Activated CD4-positive, alpha-beta T cell treated with anti-CD3 and anti-CD28 coated beads for 4 hours (primary cell): ENCODE results near the gene ZNF662.
"Not testable (repeated sequence)": the region's sequence is repeated elsewhere in the genome, so short reads cannot be mapped to it uniquely, and the experiment has no call there.

ENCODE experiments used
- DNase-seq, 2 donors: peaks; one replicate each; pipeline ENCODE4 v3.0.0-alpha.2; 2020

The ZNF662 gene

DNA sequence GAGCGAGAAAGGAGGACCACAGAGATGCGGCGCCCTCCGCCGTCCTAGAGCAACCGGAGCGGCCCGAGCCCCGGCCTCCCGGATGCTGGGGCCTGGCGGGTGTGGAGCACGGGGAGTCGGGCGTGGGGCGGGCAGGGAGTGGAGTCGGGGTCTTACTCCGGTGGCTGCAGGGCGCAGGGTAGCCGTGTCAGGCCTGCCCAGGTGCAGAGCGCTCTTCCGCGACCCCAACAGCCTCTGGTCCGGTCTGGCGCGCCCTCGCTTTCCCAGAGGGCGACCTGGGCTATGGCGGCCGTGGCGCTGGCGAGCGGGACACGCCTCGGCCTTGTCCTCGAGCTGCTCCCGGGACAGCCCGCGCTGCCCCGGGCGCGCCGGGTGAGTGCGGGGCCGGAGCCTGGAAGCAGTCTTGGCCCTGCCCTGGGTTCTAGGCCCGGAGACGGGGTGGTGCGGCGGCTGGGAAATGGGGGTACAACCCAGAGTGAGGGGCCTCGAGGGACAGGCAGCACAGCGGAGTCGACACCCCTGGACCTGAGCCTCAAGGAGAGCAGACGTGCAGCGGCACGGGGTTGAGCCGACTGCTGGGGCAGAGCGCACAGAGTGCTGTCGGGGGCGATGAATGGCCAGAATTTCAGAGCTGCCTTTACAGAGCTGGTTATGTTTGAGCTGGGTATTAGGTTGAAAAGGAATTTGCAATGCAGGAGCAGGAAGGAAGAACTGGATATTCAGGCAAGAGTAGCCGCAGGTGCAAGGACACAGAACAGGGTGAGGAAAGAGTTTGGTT lies at the start of gene ZNF662:
Gene ZNF662, plus strand, starts transcription at position 73 of the 778 bp plus-strand sequence. CDS start 1,973 bp downstream, outside the sequence.
- no peak for DNase-seq

DNA sequence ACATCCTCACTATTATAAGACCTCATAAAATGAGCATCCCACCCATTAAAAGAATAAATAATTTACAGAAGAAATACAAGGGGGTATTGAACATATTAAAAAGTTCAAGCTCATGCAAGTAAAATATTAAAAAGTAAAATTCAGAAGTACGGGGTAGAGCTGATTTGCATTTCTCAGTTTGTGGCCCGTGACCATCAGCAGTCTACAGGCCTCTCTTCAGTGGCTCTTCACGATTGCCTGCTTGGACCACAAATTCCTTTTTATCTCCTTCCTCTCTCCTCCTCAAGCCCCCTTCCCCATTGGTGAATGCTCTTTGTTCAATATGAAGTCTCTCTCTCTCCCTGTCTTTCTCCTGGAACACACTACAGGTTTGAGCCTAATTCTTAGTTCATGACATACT lies 49.4 kb upstream of the ZNF662 start:
- DNase-seq: no peak

DNA sequence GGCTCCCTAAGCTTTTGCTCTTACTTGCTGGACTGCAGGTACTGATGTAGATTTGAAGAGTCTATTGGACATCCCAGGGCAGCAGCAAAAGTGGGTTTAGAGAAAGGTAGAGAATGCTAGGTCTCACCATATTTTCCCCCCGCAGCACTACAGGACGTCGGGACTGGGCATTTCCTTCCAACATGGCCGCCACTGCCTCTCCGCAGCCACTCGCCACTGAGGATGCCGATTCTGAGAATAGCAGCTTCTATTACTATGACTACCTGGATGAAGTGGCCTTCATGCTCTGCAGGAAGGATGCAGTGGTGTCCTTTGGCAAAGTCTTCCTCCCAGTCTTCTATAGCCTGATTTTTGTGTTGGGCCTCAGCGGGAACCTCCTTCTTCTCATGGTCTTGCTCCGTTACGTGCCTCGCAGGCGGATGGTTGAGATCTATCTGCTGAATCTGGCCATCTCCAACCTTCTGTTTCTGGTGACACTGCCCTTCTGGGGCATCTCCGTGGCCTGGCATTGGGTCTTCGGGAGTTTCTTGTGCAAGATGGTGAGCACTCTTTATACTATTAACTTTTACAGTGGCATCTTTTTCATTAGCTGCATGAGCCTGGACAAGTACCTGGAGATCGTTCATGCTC lies 41.5 kb upstream of the ZNF662 start:
- DNase-seq: no peak

DNA sequence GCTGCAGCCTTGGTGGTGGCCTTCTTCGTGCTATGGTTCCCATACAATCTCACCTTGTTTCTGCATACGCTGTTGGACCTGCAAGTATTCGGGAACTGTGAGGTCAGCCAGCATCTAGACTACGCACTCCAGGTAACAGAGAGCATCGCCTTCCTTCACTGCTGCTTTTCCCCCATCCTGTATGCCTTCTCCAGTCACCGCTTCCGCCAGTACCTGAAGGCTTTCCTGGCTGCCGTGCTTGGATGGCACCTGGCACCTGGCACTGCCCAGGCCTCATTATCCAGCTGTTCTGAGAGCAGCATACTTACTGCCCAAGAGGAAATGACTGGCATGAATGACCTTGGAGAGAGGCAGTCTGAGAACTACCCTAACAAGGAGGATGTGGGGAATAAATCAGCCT lies 40.7 kb upstream of the ZNF662 start:
- no peak for DNase-seq

DNA sequence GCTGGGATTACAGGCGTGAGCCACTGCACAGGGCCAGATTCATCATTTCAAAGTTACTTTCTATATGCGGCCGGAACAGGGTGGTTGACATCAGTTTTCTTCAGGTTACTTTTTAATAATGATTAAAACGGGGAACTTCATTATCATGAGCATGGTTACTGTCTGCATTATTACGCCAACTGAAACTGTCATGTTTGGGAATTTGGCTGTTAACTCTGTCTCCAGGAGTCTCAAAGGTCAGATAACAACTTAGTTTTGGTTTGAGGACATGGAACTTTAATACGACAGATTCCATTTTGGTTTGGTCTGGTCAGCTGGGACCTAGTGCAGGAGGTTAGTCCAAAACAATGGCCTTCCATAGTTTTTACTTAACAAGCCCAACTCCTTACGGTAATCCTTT lies 38.8 kb upstream of the ZNF662 start:
- DNase-seq: no peak

DNA sequence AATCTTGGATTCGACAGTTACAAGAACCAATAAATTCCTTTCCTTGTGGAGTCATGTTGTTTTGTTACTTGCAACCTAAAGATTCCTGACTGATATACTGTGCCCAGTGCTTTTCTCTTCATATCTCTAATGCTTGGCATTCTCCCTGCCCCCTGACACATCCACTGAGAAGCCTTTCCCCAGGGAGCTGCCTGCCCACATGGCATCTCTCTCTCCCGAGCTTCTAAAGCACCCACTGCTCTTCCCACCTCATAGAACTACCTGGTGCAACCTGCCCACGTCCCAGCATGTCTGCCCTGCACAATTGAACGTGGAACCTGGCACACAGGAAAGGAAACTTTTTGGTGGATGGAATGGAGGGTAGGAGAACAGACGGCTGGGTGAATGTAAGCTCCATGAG lies 37.1 kb upstream of the ZNF662 start:
- no peak for DNase-seq

DNA sequence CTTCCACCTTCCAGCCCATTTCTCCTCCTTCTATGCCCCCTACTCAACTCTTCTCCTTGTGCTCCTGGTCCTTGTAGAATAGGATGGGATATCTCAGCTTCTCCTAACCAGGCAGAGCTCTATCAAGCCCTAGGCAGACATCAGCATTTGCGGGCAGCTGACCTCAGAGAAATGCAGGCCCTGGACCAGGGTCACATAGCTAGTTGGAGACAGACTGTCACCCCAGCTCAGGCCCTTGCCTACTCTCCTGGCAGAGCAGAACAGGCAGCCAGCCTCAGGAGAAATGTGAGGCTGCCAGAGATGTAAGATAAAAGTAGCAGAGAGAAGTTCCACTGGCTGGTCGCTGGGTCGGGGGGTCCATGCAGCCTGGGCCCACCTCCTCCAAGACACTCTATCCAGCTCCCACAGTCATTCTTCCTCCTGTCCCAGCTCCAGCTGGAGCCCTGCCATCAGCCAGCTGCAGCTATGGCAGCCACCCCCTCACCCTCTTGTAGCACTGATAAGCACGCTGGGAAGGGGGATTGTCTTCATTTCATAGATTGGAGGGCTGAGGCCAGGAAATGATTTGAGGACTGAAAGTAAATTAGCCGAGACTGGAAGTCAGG lies 34.2 kb upstream of the ZNF662 start:
- no peak for DNase-seq

DNA sequence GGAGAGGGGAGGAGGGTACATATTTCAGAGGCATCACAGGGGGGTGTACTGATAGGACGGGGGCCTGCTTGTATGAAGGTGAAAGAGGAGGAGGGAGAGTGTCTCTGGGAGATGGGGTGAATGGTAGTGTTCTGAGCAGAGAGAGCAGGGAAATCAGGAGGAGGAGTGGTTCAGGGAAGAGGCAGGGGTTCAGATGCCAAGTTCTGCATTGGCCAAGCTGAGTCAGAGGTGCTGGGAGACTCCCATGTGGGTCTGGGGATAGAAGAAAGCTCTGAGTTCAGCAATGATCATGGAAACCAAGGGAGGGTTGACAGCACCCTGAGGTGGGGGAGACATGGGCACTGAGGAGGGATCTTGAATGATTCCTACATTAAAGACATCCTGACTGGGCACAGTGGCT lies 33.2 kb upstream of the ZNF662 start:
- DNase-seq: no peak

DNA sequence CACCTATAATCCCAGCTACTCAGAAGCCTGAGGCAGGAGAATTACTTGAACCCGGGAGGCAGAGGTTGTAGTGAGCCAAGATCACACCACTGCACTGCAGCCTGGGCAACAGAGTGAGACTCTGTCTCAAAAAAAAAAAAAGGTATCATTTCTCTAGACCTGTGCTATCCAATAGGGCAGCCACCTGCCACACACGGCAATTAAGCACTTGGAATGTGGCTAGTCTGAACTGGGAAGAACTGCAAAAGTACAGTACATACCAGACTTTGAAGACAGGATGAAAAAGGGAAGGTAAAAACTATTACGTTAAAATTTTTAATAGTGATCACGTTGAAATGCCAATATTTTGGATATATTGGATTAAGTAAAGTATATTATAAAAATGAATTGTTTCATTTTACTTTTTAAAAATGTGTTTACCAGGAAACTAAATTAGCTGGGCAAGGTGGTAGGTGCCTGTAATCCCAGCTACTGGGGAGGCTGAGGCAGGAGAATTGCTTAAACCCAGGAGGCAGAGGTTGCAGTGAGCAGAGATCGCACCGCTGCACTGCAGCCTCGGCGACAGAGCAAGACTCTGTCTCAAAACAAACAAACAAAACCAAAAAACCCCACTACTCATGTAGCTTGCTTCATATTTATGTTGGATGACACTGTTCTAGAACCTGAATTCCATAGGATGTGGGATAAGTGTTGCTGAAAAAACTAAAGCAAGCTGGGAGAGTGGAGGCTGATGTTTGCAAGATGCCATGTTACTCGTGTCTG lies 32.5 kb upstream of the ZNF662 start:
- DNase-seq: no peak

DNA sequence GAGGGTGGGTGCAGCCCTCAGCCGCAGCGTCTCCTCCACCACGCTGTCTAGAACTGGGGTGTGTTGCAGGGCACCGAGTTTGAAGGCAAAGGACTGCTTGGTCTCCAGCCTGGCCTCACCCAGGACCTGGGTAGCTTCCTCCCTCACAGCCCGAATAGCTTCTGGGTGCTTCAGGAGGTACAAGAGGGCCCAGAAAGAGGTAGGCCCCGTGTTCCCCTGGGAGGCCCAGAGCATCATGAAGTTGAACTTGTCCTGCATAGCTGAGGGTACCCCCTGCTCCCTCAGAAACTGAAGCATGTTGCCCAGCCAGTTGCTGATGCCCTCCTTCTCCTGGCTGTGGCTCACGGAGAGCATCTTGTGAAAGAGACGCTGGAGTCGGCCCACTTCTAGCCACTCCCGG lies 31.2 kb upstream of the ZNF662 start:
- no peak for DNase-seq

DNA sequence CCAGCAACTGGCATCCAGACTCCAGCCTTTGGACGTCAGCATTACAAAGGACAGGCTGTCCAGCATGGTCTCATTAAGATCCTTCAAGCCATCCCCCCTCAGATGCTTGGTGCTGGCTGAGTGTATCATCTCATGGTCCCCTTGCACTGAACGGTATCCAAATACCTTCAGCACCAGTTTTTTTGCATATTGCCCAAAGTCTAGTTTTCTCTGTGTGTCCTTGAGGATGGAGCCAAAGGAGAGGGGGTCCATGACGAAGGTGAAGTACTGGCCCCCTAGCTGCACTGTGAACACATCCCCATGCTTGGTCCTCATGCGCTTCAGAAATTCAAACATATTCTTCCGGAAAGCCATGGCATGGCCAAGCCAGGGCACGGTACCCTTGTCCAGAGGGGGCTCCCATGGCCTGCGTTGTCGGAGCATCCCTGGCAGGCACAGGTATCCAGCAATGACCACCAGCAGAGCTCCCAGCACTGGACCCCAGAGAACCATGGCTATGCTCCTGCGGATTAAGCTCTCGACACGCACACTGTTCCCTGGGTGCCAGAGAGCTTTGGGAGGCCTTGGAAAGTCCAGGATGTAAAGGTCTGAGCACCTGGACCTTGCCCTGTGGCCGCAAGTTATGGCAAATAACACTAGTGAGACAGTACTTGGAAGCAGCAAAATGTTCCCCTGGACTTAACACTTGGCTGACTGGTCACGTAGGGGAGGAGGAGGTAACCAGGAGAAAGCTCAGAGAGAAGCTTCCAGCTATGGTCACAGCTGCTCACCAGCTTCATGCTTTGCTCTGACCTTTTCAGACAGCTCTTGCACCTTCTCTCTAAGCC lies 30.4 kb upstream of the ZNF662 start, which contains the start of gene CYP8B1:
Gene CYP8B1, minus strand, starts transcription at position 555 of the 827 bp plus-strand sequence. Its CDS starts 63 bp downstream, at position 492.
- DNase-seq: no peak

DNA sequence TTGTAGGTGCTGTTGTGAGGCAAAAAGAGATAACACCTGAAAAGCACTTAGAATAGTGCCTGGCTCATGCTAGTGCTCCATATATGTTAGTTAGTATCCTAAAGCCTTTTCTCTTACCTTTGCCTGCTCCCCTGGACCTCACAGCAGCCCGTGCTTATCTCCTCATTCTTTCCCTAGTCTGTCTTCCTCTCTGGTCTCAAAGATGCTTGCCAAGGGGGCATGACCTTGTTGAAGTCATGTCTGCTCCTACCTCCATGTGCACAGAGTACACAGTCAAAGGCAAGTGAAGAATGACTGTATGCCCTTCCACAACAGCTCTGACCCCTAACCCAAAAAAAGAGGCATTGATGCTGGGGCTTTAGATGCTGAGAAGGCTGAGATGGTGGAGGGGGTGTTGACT lies 29.5 kb upstream of the ZNF662 start:
- DNase-seq: no peak

DNA sequence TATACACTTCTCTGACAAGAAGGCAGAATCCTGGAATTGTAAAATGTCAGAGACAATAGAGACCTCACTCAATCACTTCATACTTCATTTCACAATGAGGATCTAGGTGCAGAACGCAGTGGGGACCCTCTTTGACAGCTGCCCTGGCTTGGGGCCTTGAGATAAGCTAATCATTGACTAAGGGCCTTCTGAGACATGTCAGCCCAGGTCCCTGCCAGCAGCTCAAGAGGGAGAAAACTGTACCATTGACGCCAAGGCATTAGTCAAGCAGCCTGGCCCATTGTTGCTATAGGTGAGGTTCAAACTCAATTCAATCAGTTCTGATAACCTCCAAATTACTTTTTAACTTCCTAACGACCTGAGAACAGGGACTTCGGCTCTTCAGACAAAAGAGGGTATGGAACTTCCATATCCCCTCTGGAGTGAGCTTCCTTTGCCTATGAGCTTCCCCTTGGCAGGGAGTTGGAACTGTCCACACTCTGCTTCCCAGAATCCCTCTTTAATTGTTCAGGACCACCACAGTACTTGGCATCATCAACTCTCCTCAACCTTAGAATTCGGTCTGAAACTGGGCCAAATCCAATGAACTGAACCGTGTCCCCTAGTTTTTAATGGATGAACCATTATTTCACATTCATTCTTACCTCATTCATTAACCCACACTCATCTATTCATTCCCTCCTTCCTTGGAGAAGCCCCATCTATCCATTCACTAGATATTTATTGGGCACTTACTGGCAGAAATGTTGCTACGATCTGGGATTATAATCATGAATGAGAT lies 28.8 kb upstream of the ZNF662 start:
- DNase-seq: no peak

DNA sequence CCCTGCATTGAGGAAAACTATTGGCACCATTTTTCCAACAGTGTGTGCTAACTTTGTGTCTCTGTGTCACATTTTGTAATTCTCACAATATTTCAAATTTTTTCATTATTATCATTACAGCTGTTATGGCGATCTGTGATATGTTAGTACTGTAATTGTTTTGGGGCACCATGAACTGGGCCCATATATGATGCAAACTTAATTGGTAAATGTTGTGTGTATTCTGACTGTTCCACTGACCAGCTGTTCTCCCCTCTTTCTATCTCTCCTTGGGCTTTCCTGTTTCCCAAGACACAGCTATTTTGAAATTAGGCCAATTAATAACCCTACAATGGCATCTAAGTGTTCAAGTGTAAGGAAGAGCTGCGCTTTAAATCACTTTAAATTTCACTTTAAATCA lies 28.1 kb upstream of the ZNF662 start:
- DNase-seq: no peak

DNA sequence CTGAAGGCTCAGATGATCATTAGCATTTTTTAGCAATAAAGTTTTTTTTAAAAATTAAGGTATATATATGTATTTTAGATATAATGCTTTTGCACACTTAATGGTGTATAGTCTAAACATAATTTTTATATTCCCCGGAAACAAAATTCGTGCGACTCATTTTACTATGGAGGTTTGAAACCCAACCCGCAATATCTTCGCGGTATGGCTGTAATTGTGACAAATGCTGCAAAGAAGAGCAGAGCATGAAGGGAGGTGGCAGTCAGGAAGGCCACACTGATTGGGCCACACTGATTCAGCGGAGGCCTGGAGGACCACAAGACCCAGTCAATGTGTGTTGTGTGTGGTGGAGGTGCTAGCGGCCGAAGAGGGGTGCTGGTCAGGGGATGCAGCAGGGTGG lies 25.8 kb upstream of the ZNF662 start:
- DNase-seq: no peak

DNA sequence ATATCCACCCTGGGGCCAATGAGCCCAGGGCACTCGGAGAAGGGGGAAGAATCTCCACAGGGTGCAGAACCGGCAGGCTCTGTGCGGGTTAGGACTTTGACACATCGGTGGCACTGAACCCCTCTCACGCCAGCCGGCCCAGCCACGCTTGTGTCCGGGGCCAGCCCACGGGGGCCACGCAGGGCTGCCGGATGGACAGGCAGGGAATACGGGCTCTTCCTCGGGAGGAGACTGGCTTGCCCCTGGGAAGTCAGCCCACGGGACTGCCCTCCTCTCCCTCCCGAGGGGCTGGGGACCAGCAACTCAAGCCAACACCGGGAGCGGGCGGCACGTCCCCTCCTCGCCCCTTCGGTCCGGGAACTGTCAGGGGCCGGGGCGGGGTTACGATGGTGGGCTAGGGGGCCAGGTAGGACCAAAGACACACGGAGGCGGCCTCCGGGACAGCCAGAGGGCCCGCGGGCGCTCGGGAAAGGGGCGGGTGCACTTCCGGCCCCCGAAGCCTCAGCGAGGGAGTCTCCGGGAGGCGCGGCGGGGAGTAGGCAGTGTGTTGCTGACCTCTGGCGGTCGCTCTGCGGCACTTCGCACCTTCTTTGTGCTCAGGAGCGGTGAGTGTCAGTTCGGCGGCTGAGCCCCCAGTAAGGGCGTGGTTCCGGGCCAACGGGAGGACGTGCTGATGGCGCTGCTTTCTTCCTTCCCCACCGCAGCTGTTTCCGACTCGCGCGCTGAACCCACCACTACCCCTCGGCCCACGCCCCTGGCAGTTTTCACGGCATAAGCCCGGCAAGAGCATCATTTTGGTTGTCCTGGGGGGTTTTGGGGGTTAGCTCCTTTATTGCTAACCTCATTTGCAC lies 25.1 kb upstream of the ZNF662 start:
- DNase-seq: peak; percentile 81 to 85

DNA sequence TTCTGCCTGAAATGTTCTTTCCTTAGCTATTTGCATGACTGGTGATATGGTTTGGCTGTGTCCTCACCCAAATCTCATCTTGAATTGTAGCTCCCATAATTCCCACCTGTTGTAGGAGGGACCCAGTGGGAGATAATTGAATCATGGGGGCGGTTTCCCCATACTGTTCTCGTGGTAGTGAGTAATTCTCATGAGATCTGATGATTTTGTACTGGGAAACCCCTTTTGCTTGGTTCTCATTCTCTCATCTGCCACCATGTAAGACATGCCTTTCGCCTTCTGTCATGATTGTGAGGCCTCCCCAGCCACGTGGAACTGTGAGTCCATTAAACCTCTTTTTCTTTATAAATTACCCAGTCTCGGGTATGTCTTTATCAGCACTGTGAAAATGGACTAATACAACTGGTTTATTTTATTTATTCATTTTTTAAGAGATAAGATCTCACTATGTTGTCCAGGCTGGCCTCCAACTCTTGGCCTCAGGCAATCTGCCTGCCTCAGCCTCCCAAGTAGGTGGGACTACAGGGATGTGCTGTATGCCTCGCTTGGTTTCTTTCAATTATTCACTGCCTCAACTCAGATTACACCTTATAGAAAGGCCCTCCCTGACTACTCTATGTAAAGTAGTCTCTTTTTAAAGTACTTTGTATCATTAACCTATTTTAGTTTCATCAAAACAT lies 22.6 kb upstream of the ZNF662 start:
- DNase-seq: not testable (repeated sequence)

DNA sequence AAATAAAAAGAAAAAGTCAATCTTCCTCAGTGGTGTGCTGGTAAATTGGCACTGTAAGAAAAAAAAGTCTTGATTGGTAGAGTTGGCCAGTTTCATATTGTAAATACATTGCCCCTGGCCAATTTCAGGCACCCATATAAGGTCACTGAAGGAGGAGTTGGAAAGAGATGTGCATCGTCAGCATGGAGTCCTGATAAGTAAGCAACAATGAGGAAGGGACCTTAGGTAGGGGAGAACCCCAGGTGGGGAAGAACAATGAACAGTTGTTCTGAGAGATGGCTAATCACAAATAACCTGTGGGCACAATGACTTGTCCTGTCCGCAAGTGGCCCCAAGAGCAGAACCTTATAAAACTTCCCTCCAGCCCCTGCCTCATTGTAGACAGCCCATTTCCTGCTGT lies 21.6 kb upstream of the ZNF662 start:
- no peak for DNase-seq

DNA sequence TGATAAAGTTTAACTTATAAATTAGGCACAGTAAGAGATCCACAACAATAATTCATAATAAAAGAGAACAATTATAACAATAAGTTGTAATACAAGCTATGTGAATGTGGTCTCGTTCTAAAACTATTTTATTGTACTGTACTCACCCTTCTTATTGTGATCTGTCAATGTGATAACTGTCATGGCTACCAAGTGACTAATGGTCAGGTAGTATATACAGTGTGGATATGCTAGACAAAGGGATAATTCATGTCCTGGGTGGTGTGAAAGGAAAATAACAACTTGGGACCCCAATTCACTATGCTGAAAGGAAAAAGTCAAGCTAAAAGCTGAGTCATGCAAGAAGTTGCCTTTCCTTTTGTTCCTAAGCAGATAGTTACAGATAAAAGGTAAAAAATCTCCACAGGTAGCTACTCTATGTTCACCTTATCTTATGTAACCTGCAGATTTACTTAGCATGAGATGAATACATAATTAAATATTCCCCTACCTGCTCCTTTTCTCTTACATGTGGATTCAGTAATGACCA lies 19.6 kb upstream of the ZNF662 start:
- DNase-seq: no peak

DNA sequence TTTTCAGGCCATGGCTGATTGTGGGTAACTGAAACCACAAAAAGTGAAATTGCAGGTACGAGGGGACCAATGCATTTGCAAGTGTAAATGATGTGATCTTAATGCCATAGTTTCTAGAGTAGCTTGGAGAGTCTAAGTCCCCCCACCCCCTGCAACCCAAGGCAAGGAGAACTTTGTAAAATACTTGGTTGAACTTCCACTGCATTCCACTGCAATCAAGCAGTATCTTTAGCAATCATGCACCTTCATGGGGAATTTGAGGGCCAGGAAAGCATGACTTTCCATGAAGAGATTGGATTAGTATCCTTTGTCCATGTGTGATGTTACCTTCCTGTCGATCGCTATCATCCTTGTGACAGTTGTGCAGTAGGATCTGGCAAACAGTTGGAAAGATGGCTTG lies 18.9 kb upstream of the ZNF662 start:
- DNase-seq: no peak
